Gastroesophageal sphincter (tissue), 2 donors: Measurements from ENCODE around the gene SNX9.

Source experiments
- EP300 ChIP-seq: sonication (generic); formaldehyde crosslinking; IDR thresholded peaks from one replicate; pipeline ENCODE4 v1.6.1; 2017; ENCODE audit warnings: antibody characterized with exemption, mild to moderate bottlenecking
- POLR2A ChIP-seq, 2 donors: fragments of 450-650 bp; IDR thresholded peaks; one replicate each; pipeline ENCODE4 v1.6.1; 2017; ENCODE audit warnings: antibody characterized with exemption in 2 of 2, mild to moderate bottlenecking in 2 of 2, moderate library complexity in 1 of 2

DNA sequence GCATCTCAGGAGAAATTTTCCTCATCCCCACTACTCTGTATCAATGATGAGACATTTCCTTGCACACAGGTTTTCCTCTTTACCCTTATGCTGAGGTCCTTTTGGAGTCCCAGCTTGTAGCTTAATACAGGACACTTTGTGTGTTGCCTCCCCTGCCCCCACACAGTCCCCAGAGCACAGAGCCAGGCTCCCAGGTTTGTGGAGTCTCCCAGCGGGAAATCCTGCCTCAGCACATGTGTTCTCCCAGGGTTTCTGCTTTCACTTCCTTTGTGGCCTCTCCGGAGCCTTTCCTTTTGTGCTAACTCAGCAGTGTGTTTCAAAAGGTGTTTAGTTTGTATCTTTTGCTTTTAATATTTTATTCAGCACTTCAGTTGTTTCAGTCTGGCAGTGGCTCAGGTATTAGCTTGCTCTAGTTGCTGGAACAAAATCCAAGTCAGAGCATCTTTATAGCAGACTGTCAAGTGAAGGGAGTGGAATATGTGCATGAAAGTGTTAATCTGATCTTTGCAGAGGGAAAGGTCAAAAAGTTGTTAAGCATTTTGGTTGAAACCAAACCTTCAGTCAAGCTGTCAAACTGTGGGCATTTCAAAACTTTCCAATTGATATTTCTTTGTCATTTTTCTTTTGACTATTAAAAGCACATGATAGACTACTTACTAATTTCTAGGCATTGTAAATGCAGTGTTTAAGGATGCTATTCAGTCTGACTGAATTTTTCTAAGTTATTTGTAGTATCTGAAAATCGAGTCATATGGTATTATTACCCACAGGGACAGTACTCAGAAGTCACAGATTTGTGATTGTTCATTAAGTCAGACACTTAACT is 8.6 kb downstream of the SNX9 start:
- TF ChIP-seq EP300: no peak
- no peak for TF ChIP-seq POLR2A (IDR thresholded peaks at IDR 0.05)
